Parathyroid adenoma (tissue), 2 donors: ENCODE results near the gene BCR.

ENCODE experiments used
- H2AFZ ChIP-seq: fragments of 300-600 bp; sonication (generic); one replicate; pipeline ENCODE4 v1.7.0; 2017; ENCODE audit warnings: antibody characterized with exemption, mild to moderate bottlenecking
- H3K27ac ChIP-seq: fragments of 300-600 bp; sonication (generic); one replicate; pipeline ENCODE4 v1.7.0; 2017
- H3K27me3 ChIP-seq: fragments of 300-600 bp; sonication (generic); one replicate; pipeline ENCODE4 v1.7.0; 2017; ENCODE audit warnings: low read length; ENCODE audit not compliant: control insufficient read depth, insufficient read depth
- H3K36me3 ChIP-seq: fragments of 300-600 bp; sonication (generic); one replicate; pipeline ENCODE4 v1.7.0; 2017; ENCODE audit warnings: low read length; ENCODE audit not compliant: control insufficient read depth, insufficient read depth
- H3K4me1 ChIP-seq: fragments of 300-600 bp; sonication (generic); one replicate; pipeline ENCODE4 v1.7.0; 2017; ENCODE audit warnings: control low read depth
- H3K4me2 ChIP-seq: fragments of 300-600 bp; sonication (generic); one replicate; pipeline ENCODE4 v1.7.0; 2017; ENCODE audit warnings: low read length
- H3K4me3 ChIP-seq: fragments of 300-600 bp; sonication (generic); one replicate; pipeline ENCODE4 v1.7.0; 2017; ENCODE audit warnings: low read depth, low read length
- H3K79me2 ChIP-seq: fragments of 300-600 bp; sonication (generic); one replicate; pipeline ENCODE4 v1.7.0; 2017; ENCODE audit warnings: control low read depth
- H3K9ac ChIP-seq: fragments of 300-600 bp; sonication (generic); one replicate; pipeline ENCODE4 v1.7.0; 2017; ENCODE audit warnings: mild to moderate bottlenecking
- H3K9me3 ChIP-seq: fragments of 300-600 bp; sonication (generic); one replicate; pipeline ENCODE4 v1.7.0; 2017; ENCODE audit warnings: low read length; ENCODE audit not compliant: control insufficient read depth
- CTCF ChIP-seq: fragments of 300-600 bp; sonication (generic); IDR thresholded peaks from one replicate; pipeline ENCODE4 v1.7.0; 2017; ENCODE audit warnings: antibody characterized with exemption, mild to moderate bottlenecking
- donor health status: primary hyperparathyroidism.

Gene BCR

GRCh38 chr22:23219822-23220484, 39.6 kb downstream of the BCR start:
- Histone ChIP-seq H3K4me1 (peaks cover 17% of the 10 kb centered on the region), H3K27ac (no peak overlapping the region), H3K27me3 (no peaks in the 10 kb centered on the region)

GRCh38 chr22:23220485-23221350, 40.4 kb downstream of the BCR start:
- Histone ChIP-seq H3K27me3 (no peaks in the 10 kb centered on the region), H3K4me1 (peaks cover 17% of the 10 kb centered on the region), H3K27ac (no peak overlapping the region), H3K36me3 (no peaks in the 10 kb centered on the region), H3K79me2 (peaks cover 32% of the 10 kb centered on the region), H3K9ac (no peak overlapping the region), H3K4me2 (no peak overlapping the region), H3K9me3 (no peaks in the 10 kb centered on the region), H2AFZ (no peak overlapping the region), H3K4me3 (no peak overlapping the region)
- TF ChIP-seq CTCF: no peak

More at GRCh38 chr22:23219822-23220484, 39.6 kb downstream of the BCR start:
- no peak overlapping the region for H3K9ac ChIP-seq
- H3K9me3 ChIP-seq: no peaks in the 10 kb centered on the region
- H2AFZ ChIP-seq: no peak overlapping the region
- H3K36me3 ChIP-seq: no peaks in the 10 kb centered on the region
- TF ChIP-seq CTCF: no peak
- no peak overlapping the region for H3K4me3 ChIP-seq
- no peak overlapping the region for H3K4me2 ChIP-seq
- peaks cover 37% of the 10 kb centered on the region for H3K79me2 ChIP-seq

- Histone ChIP-seq H3K9ac (no peak overlapping the region), H3K36me3 (no peaks in the 10 kb centered on the region), H3K4me1 (peaks cover 17% of the 10 kb centered on the region), H3K27me3 (no peaks in the 10 kb centered on the region), H2AFZ (no peak overlapping the region), H3K79me2 (peaks cover 30% of the 10 kb centered on the region), H3K27ac (no peak overlapping the region), H3K4me3 (no peak overlapping the region), H3K4me2 (no peak overlapping the region), H3K9me3 (no peaks in the 10 kb centered on the region)
- TF ChIP-seq CTCF: no peak
Measured at GRCh38 chr22:23221351-23221804, 41.1 kb downstream of the BCR start.

GRCh38 chr22:23222033-23222792, 41.9 kb downstream of the BCR start:
- Histone ChIP-seq H3K27me3 (no peaks in the 10 kb centered on the region), H3K4me3 (no peak overlapping the region), H3K79me2 (peaks cover 22% of the 10 kb centered on the region), H3K4me1 (peaks cover 17% of the 10 kb centered on the region), H2AFZ (no peak overlapping the region), H3K9ac (no peak overlapping the region), H3K36me3 (no peaks in the 10 kb centered on the region), H3K4me2 (no peak overlapping the region), H3K9me3 (no peaks in the 10 kb centered on the region), H3K27ac (no peak overlapping the region)
- TF ChIP-seq CTCF: no peak
